HCT116 (cell line): ENCODE measurements around the gene POLR2H. TPM values are rescaled to one million over a fixed set of nuclear protein-coding genes. Genes with fewer than 3 reads are reported as not detected.
A peak's percentile ranks its signal among the peaks of the same experiment; 100 is the strongest.

Source experiments
- ATAC-seq: fragments of 200-7000 bp; cut with Tn5 transposase; 2 replicates; pipeline ENCODE4 v1.9.1; 2020; ENCODE audit warnings: mild to moderate bottlenecking, moderate library complexity
- BruUV-seq: library from RNA; stranded (reverse); fragments of 400-500 nt; replicated peaks from 2 replicates; lab custom pipeline; 2021; lab: Mats Ljungman, UMichigan
- CTCF ChIA-PET: fragments of 300-600 bp; sonication (Branson Sonifier 250); formaldehyde crosslinking; loops from one replicate; lab custom pipeline; 2021; ENCODE audit warnings: antibody characterized with exemption; lab: Charles Lee
- POLR2A ChIA-PET: fragments of 300-600, 350-600 bp; sonication (Branson Sonifier 250); formaldehyde crosslinking; loops from one replicate; lab custom pipeline; 2021; ENCODE audit warnings: antibody characterized with exemption; lab: Charles Lee
- RAD21 ChIA-PET, 2 experiments: fragments of 300-600 bp; sonication (Branson Sonifier 250); formaldehyde crosslinking; loops; one replicate each; lab custom pipeline; 2023; ENCODE audit warnings: low total read pairs in 2 of 2; ENCODE audit not compliant: uncharacterized antibody in 2 of 2, unreplicated experiment in 2 of 2, low non-redundant PET in 1 of 2; lab: Charles Lee
- DNase-seq: peaks from one replicate; pipeline ENCODE4 v3.0.0-alpha.2; 2010; ENCODE audit warnings: low read depth, low spot score
- H2AFZ ChIP-seq: fragments of 200-600 bp; shearing (Covaris generic), sonication (generic); 2 replicates; pipeline ENCODE4 v1.6.1; 2017; ENCODE audit warnings: low read depth, mixed run types, mixed read lengths, antibody characterized with exemption, low read length; ENCODE audit not compliant: poor library complexity, severe bottlenecking
- H3K27ac ChIP-seq: 2 replicates; pipeline ENCODE4 v1.5.1; 2012; ENCODE audit warnings: low read depth, low read length
- H3K27me3 ChIP-seq: fragments of 200-600 bp; sonication (generic); 2 replicates; pipeline ENCODE4 v1.6.1; 2016; ENCODE audit warnings: mixed run types, low read length, mixed read lengths; ENCODE audit not compliant: insufficient read depth
- H3K36me3 ChIP-seq, 2 experiments: fragments of 200-500 bp in 1 of 2; fragments of 200-600 bp in 1 of 2; sonication (Bioruptor generic) in 1 of 2; sonication (generic) in 1 of 2; 2 replicates each; pipeline versions ENCODE4 v1.5.1 to v1.6.1; 2014 to 2016; ENCODE audit warnings: low read length in 2 of 2, inconsistent platforms in 1 of 2, mixed read lengths in 1 of 2, mixed run types in 1 of 2; ENCODE audit not compliant: insufficient read depth in 2 of 2, control insufficient read depth in 1 of 2
- H3K4me1 ChIP-seq, 2 experiments: fragments of 200-600 bp in 1 of 2; sonication (generic) in 1 of 2; 2 replicates each; pipeline versions ENCODE4 v1.5.1 to v1.6.1; 2012 to 2017; ENCODE audit warnings: low read length in 2 of 2, inconsistent platforms in 1 of 2, mild to moderate bottlenecking in 1 of 2, mixed read lengths in 1 of 2, mixed run types in 1 of 2, moderate library complexity in 1 of 2; ENCODE audit not compliant: insufficient read depth in 2 of 2, control insufficient read depth in 1 of 2
- H3K4me2 ChIP-seq: fragments of 200-600 bp; sonication (generic); 2 replicates; pipeline ENCODE4 v1.6.1; 2017; ENCODE audit warnings: mixed run types, low read length, mixed read lengths
- H3K4me3 ChIP-seq, 2 experiments: fragments of 200-600 bp in 1 of 2; sonication (generic) in 1 of 2; replicated peaks in 1 of 2; 2 replicates each; pipeline ENCODE4 v1.5.1; 2011 to 2016; ENCODE audit warnings: low read length in 2 of 2, control low read depth in 1 of 2, low read depth in 1 of 2, mild to moderate bottlenecking in 1 of 2, mixed read lengths in 1 of 2, mixed run types in 1 of 2
- H3K79me2 ChIP-seq: fragments of 200-600 bp; sonication (generic); 2 replicates; pipeline ENCODE4 v1.6.1; 2017; ENCODE audit warnings: mild to moderate bottlenecking, mixed run types, low read length, moderate library complexity, mixed read lengths; ENCODE audit not compliant: insufficient read depth
- H3K9ac ChIP-seq: fragments of 200-600 bp; sonication (generic); 2 replicates; pipeline ENCODE4 v1.6.1; 2016; ENCODE audit warnings: low read length, mixed read lengths
- H3K9me2 ChIP-seq: fragments of 200-600 bp; sonication (generic), shearing (Covaris generic); 2 replicates; pipeline ENCODE4 v1.6.1; 2017; ENCODE audit warnings: mixed run types, mild to moderate bottlenecking, moderate library complexity; ENCODE audit not compliant: insufficient read depth
- H3K9me3 ChIP-seq, 2 experiments: fragments of 200-500 bp in 1 of 2; fragments of 200-600 bp in 1 of 2; sonication (Bioruptor generic) in 1 of 2; sonication (generic) in 1 of 2; 2 replicates each; pipeline ENCODE4 v1.6.1; 2014 to 2017; ENCODE audit warnings: low read length in 2 of 2, mixed read lengths in 2 of 2, inconsistent platforms in 1 of 2, low read depth in 1 of 2, mild to moderate bottlenecking in 1 of 2, mixed run types in 1 of 2, moderate library complexity in 1 of 2; ENCODE audit not compliant: control insufficient read depth in 1 of 2, insufficient read depth in 1 of 2
- H4K20me1 ChIP-seq: fragments of 200-600 bp; sonication (generic), shearing (Covaris generic); 2 replicates; pipeline ENCODE4 v1.6.1; 2017; ENCODE audit warnings: mixed run types, mild to moderate bottlenecking, moderate library complexity; ENCODE audit not compliant: insufficient read depth
- CEBPB ChIP-seq: IDR thresholded peaks from 2 replicates; pipeline ENCODE4 v1.6.1; 2012; ENCODE audit warnings: low read depth
- EZH2 ChIP-seq: fragments of 200-600 bp; sonication (generic); IDR thresholded peaks from 2 replicates; pipeline ENCODE4 v1.6.1; 2017; ENCODE audit warnings: antibody characterized with exemption, mixed run types
- RAD21 ChIP-seq: IDR thresholded peaks from 2 replicates; pipeline ENCODE4 v1.6.1; 2012; ENCODE audit warnings: low read depth, mild to moderate bottlenecking
- TCF7L2 ChIP-seq: IDR thresholded peaks from 2 replicates; pipeline ENCODE4 v1.7.0; 2011; ENCODE audit warnings: borderline replicate concordance, inconsistent platforms; ENCODE audit not compliant: insufficient read depth, insufficient read length; ENCODE audit errors: extremely low read depth
- YY1 ChIP-seq: IDR thresholded peaks from 2 replicates; pipeline ENCODE4 v1.6.1; 2011; ENCODE audit warnings: low read length, low read depth, moderate library complexity, mild to moderate bottlenecking; ENCODE audit not compliant: insufficient replicate concordance; ENCODE audit errors: extremely low read depth
- ZFX ChIP-seq: fragments of 450-650 bp; IDR thresholded peaks from 2 replicates; pipeline ENCODE4 v1.6.1; 2017
- intact Hi-C: fragments of 100-400 bp; cut with micrococcal nuclease; formaldehyde crosslinking; loops from 2 replicates; pipeline ENCODE4 v1.10.0; 2022
- total RNA-seq: library from RNA; stranded (reverse); gene quantifications from one replicate; pipeline ENCODE4 v1.2.1, GENCODE V29; 2021; ENCODE audit not compliant: unreplicated experiment

The POLR2H gene
- total RNA-seq, 1 experiment from 2014 or later: 156 TPM

DNA sequence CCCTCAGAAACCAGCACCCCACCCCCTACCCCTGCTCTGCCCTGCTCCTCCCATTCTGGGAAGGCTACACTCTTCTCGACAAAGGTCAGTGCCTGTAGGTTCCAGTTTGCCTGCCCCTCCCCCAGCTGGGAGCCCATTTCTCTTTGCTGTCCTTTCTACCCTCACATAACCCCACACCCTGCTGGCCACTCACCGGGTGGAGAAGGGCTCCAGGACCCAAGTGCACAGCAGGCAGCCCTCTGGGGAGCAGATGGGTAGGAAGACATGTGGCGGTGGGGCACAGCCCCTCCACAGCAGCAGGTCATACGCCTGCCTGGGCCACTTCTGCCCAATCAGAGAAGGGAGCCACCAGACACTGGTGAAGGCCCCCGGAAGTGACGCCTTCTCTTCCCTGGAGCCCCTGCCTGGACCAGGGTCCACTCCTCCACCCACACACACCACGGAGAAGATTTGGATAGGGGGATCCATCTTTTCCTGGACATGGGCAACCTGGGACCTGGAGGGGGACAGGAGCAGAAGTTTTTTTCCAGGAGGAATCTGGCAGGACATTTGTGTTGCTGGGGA, 16.5 kb downstream of the POLR2H start, which contains the start of gene THPO:
Gene THPO (minus strand): TSS at position 326 of the 564 bp plus-strand sequence. CDS start 1,948 bp downstream, outside the sequence.
- DNase-seq (no peak), ATAC-seq (no peak)
- ChIA-PET RAD21 (no interaction called here), CTCF (no interaction called here), POLR2A (no interaction called here)
- H3K4me2 ChIP-seq: 0 out of 2 replicates have a peak within 1 kb of the TSS, but pooled peaks have one; percentile 19
- intact Hi-C loops: loop anchor here (10.0 kb wide), 2 partner anchors 137 to 397 kb away; no protein-coding TSS in a partner anchor
- no peak for TF ChIP-seq CEBPB
- TF ChIP-seq EZH2: no peak
- no peak for TF ChIP-seq RAD21
- no peak for TF ChIP-seq ZFX
- TF ChIP-seq TCF7L2: no peak
- TF ChIP-seq YY1: no peak
- no peak within 1 kb of the TSS for H2AFZ ChIP-seq
- H3K27ac ChIP-seq: no peak within 1 kb of the TSS
- no peaks in the 10 kb centered on the region for H3K36me3 ChIP-seq
- no peaks in the 10 kb centered on the region for H3K9me3 ChIP-seq
- H4K20me1 ChIP-seq: no peaks in the 10 kb centered on the region
- H3K79me2 ChIP-seq: no peaks in the 10 kb centered on the region
- BruUV-seq: no TSS peak
- H3K9ac ChIP-seq: no peak within 1 kb of the TSS
- no peaks in the 10 kb centered on the region for H3K9me2 ChIP-seq
- H3K4me1 ChIP-seq: peaks cover 4 to 28% of the 10 kb centered on the region in 2 experiments; a peak in 3 of 4 replicates
- H3K27me3 ChIP-seq: no peaks in the 10 kb centered on the region
- H3K4me3 ChIP-seq: no peak within 1 kb of the TSS

DNA sequence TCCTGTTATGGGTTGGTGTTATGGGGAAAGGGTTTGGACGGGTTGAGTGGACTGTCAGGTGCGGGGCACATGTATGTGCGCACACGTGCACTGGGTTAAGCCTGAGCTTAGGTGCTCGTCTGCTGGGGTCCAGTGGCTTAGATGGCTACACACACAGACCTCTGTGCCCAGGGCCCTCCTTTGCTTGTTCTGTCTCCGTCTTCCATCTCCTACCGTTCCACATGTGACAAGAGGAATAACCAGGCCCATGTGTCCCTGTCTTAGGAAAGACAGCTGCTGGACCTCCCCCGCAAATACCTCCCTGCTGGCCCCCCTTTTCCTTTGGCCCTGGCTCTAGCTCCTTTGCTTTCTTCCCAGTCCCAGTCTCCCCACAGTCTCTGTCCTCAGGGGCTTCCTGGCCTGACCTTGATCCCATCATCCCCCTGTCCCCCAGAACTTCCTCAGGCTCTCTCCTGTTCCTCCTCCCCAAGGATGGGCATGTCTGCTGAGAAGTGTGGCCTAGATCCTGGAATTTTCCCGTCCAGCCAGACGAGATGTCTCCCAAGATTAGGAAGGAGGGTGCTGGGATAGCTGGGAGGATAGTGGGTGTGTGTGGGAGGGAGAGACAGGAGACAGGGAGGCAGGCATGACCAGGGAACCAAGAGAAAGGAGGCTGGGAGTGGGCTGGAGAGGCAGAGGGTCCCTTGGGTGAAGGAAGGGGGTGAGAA, 17.3 kb downstream of the POLR2H start:
- ATAC-seq (no peak), DNase-seq (no peak)
- TF ChIP-seq YY1 (no peak), EZH2 (no peak), CEBPB (no peak)
- no peaks in the 10 kb centered on the region for H4K20me1 ChIP-seq
- H3K9me2 ChIP-seq: no peaks in the 10 kb centered on the region
- no peak overlapping the region for H3K4me3 ChIP-seq
- H3K79me2 ChIP-seq: no peaks in the 10 kb centered on the region
- H3K27ac ChIP-seq: no peak overlapping the region
- RAD21 ChIA-PET: no interaction called here
- POLR2A ChIA-PET: interaction anchor here (0.5 kb wide), 1 partner anchor 36 kb away, joined by 3 read pairs; no protein-coding TSS in a partner anchor
- H3K9me3 ChIP-seq: no peaks in the 10 kb centered on the region
- no peak overlapping the region for H2AFZ ChIP-seq
- BruUV-seq: no TSS peak
- CTCF ChIA-PET: no interaction called here
- no peak overlapping the region for H3K9ac ChIP-seq
- H3K4me1 ChIP-seq: peaks cover 4 to 20% of the 10 kb centered on the region in 2 experiments; a peak in 2 of 4 replicates
- no peaks in the 10 kb centered on the region for H3K27me3 ChIP-seq
- H3K4me2 ChIP-seq: 0 out of 2 replicates have a peak overlapping the region, but pooled peaks have one; percentile 19
- H3K36me3 ChIP-seq: no peaks in the 10 kb centered on the region
- intact Hi-C loops: loop anchor here (10.0 kb wide), 2 partner anchors 136 to 396 kb away; no protein-coding TSS in a partner anchor
